Tongue (tissue), 2 donors: ENCODE measurements around the gene LRIG1. TPM values are rescaled to one million over a fixed set of nuclear protein-coding genes. Genes with fewer than 3 reads are reported as not detected.

Experiments used
- DNase-seq: peaks from one replicate; pipeline ENCODE4 v3.0.0-alpha.2; 2015
- total RNA-seq: library from RNA; depleted of rRNA; stranded (reverse); fragments of >200 nt; gene quantifications from one replicate; pipeline ENCODE4 v1.2.3, GENCODE V29; 2014

LRIG1 gene
- total RNA-seq, 1 donor from 2014 or later, result 195 TPM

DNA sequence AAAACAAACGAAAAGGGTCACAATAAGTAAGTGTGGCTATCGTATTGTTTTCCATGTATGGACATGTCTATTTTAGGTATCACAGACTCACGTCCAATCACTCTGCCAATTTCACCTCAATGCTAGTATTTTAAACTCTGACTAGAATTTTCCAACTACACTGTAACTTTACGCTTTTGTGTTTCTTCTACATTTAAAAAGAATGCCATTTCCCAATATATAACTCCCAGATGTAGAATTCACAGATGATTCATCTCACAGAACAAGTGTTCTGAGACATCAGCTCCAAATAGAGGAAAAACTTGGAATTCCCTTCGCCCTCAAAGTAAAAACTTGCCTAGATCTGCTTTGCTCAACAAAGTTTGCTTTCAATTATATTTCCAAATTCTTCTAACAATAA is 14.2 kb downstream of the LRIG1 start:
- DNase-seq, result peak; percentile 65

DNA sequence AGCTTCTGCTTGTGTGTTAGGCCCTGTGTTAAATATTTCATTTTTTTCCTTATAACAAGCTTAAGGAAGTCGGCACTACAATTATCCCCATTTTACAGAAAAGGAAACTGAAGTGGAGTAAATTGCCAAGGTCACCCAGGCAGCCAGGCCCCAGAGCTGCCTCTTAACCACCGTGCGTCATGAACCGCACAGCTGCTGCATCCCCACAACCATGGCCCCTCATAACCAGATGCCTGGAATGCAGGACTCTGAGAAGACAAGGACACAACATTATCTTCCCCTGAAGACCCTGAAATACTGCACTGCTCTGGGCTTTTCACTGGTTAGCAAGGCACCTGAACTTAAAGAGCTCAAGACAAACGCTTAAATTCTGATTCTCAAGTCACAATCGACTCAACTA is 14.6 kb downstream of the LRIG1 start:
- peak; percentile 63 for DNase-seq

DNA sequence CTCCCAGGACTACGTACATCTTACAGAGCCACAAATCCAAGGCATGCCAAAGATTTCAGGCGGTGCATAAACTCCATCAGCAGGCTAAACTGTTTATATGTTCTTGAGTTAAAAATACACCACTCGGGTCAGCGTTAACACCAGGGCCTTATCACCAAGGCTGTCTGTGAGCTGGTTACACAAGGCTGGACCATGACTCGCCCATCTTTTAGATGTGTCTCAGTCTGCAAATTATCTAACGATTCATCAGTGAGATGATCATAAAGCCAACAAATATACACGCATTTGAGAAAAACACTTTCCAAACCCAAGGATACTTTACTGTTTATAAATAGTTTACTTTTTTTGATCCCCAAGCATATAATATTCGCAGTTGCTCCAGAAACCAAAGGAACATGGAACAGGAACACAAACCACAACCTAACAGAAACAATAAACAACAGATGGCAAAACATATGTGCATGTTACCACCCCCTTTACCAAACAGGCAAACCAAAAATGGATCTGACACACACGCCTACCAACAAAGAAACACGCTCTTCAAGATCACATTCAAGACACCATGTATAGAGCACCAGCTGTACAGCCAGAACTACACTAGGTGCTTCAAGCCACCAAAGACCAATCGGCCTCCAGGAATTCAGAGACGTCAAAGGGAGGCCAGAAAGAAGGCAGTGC is 15.4 kb downstream of the LRIG1 start:
- peak; percentile 64 for DNase-seq

DNA sequence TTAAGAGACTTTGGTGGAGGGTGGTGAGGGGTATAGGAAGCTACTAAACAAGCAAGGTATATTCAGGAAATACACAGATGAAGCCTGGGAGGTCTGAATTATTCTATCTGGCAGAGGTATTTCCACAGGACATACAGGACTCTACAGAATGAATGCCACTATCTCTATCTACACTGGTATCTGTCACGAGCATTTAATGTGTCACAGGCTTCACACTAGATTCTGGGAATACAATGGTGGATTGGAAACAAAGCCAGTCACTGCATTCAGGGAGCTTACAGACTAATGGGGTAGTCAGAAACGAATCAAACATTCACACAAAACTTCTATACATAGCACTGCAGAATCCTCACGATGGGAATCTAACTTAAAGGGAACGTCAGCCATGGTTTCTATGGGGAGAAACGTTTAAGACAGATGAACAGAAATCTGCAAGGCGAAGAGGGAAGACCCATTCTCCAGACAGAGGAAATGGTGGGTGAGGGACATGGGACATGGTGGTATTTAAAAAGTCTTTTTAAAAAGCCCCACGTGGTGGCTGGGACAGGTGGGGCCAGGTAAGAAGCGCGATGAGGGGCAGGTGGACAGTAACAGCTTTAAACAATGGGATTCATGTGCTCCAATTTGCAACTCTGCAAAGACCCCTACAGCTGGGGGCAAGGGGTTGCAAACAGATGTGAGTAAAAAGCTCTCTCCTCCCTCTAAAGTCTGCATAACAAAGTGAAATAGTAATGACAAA is 16.5 kb downstream of the LRIG1 start:
- no peak for DNase-seq

DNA sequence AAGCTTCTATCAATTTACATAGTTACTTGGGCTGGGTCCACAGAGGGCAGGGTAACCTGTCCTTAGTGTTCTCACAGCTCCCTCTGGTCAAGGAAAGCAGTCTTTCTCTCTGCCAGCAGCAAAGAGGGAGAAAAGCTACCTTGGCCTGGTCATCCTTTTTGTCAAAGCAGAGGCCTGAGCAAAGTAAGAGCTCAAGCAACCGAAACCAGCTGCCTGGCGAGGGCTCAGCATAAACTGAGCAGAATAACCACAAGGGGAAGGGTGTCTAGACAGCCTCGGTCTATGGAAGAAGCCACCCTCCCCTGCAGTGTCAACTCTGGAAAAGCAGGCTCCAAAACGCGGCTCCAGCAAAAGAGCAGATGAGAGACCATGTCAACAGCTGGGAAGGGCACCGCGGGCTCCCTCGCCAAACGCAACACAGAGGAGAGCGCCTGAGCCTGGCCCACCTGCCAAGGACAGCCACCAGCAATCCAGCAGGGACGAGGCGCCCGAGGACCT is 17.4 kb downstream of the LRIG1 start:
- peak; percentile 78 for DNase-seq

DNA sequence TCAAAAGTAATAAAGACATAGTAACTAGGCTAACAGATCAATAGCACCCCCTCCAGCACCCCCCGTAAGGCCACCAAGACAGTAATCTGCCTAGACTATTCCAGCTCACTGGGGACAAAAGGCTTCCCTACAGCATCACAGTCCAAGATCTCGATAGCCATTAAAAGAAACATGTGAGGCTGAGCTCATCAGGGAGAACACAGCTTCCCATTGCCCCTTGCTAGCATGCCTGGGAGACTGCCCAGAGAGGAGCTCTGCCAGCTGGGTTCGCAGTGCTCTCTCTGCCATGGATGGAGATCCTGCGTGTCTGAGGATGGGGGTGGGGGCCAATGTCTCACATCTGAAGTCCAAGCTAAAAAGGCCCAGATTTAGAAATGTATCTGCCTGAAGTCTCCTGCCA is 17.8 kb downstream of the LRIG1 start:
- peak; percentile 78 for DNase-seq

DNA sequence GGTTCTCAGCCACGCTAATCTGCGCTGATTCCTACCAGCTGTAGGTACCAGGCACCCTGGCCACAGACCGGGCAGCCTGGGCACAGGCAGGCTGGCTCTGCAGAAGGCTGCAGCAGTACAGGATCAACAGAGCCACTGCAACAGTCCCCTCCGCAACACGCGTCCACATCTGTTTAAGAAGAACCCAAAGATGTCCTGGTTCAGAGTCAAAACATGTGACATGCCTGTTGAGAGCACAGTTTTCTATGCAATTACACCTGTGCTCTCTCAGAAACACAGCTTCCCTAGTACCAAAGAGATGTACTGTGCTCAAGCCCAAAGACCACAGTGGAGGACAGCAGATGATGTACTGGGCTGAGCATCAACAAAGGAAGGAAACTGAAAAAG is 18.8 kb downstream of the LRIG1 start:
- no peak for DNase-seq

DNA sequence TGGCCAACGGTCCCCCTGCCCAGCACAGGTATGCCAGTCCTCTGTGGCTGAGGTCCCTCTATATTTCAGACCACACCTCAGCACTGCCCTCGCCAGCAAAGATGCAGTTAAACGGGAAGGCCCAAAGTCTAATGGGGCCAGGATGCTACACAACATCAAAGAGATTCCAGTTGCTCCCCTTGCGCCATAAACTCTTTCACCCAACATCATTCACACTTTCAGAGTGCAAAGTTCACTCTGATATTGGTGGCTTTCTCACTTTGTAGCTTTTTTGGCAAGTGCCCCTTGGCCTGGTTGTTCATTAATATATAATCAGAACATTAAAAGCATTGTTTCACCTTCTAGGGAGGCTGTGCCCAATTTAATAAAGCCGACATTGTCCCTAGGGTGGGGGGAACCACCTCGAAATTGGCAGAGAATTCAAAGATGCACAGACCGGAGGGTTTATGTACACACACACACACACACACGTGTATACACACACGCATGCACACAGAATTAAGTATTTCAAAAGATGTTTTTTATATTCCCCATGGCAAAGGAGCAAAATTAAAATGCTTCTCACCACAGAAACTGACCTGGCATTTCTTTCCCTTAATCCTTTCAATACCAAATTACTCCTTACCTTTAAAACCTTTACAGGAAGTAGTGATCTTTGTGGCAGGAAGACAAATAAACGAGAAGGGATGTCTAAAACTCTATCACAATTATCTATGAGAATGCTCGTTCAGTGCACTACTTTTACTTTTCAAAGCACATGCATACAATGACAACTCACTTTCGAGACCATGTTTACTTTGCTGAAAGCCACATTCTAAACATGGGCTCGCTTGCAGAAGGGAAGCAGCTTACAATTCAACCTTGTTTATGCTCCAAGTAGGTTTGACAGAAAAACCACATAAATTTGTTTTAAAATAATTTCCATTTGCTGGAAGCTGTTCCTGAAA is 19.5 kb downstream of the LRIG1 start:
- DNase-seq, result no peak

DNA sequence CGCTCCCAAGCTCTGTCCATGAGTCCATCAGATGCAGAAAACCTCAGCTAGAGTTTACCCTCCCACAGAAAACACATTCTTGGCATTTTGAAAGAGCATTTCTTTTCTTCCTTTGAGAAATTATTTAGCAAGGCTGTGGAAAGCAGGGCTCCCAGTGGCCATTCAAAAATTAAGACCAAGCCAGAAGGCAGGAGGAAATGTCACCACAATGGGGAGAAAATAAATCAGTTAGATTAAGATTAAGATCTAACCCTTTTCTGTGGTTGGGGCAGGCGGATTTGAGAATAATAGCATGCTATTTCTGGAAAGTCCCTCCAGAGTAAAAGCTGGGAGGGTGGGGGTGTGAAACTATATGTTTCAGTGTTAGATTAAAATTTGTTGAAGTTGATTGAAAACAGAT is 20.2 kb downstream of the LRIG1 start:
- no peak for DNase-seq

DNA sequence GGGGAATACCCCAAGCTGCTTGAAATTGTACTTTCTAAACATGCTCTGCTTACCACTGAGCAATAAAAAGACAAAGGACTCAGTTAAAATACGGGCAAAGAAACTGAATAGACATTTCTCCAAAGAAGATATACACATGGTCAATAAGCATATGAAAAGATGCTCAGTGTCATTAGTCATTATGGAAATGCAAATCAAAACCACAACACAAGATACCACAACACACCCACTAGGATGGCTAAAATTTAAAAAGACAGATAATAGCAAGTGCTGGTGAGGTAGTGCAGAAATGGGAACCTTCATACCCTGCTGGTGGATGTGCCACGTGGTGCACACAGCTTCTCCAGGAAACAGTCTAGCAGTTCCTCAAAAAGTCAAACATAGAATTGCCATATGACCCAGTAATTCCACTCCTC is 21.3 kb downstream of the LRIG1 start:
- no peak for DNase-seq

DNA sequence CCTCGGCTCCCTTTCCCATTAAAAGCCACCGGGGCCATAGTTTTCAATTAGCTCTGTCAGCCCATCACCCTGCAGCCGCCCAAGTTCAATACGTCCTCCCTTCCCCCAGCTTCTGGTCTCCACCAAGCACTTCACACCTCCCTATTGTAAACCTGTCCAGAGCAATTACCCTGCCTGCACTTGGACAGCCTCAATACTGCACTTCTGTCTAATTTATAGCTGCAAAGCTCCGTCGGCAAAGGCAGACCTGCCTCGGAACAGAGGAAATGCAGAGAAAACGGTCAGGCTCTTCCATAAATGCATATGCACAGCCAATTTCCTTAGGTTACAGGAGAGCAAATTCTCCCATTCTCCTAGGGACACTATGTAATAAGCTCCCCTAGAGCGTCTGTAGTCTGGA is 21.9 kb downstream of the LRIG1 start:
- no peak for DNase-seq

DNA sequence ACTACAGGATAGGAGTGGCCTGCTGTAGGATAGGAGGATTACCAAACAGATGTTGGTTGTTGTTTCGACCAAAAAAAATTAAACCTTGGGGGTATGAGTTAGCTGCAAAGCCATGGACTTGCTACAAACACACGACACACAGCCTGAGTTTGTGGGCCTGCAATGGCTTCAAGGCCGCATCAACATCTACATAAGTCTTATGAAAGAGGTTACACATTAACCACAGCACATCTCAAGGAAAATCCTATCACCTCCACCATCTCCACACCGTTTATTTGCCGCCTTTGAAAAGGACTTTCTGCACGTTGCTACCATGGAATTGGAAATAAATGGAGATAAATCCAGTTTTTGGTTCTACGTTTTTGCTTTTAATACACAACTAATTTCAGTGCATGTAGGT is 23.0 kb downstream of the LRIG1 start:
- no peak for DNase-seq

DNA sequence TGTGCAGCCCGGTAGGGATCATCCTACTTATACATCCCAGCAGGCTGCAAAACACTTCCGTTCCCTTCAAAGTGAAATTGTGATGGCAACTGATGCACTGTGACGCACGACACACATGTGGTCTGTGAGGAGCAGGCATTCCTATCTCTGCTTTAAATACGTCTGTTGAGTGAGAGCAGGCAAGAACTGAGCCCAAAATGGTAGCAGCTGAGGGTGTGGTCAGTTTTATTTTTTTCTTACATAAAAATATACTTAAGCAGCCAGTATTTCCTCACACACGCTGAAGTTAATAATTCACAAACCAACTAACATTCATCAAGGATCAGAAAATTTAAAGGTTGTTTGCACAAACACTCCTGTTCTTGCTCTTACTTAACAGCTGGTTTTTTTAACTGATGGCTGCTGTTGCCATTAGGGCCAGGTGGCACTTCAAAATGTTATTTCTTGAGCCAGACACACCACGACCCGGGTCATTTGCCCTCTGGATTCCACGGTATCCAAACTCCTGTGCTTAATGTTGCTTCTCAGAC is 23.9 kb downstream of the LRIG1 start:
- DNase-seq, result peak; percentile 75

DNA sequence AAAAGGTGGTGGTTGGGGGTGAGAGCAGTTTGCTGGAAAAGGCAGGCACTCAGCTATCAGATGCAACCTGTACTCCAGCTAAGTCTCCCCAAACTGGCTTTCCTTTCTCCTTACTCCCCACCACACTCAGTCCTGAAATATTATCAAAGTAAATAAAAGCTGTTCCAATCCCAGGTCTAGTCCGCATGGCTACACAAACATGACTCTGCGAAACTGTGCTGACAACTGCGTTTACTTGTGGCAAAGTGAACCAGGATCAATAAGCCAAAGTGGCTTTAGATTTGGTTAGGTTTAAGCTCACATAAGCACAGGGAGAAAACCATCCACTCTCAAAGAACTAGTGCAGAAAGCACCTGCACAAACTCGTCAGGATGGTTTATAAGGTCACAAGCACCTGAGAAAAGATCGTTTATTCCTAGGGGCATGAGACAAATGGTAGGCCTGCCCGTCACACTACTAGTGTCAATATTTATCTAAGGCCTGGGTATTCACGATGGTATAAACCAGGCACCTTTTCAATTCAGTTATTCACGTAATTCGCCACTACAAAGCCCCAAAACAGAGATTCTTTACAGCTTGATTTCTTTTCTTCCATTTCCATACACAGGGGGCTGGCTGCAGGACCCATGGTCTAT is 25.3 kb downstream of the LRIG1 start:
- DNase-seq, result no peak

DNA sequence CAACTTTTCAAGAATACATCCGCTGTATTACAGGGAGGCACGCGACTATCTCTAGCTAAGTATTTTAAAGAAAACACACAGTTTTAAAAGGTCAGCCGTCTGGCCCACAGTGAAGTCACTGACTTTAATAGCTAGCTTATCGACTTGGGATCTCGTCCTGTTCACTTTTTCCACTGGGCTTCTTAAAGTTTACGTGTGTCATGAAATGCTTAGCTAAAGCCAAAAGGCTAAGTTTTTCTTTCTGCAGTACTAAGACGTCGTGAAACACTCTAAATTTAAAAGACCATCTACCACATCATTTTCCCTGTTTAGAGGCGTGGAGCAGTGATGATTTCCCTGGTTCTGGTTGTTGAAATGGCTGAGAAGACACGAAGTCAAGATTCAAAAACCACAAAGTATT is 27.1 kb downstream of the LRIG1 start:
- no peak for DNase-seq

DNA sequence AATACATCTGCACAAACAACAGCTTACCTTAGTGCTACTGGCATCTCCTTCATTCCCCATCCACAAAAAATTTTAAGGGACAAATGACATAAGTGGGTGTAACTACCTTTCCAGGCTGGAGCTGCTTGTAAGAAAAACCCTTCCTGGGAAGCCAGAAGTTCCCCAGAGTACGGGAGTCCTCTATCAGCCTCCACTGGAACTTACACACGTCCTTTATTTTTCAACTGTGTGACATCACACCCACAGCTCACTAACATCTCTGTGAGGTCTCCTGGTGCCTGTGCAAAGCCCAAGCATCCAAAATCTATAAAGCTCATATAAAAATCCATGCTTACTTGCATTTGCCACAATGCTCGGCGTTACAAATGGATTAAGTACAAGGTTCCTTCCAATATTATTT is 27.6 kb downstream of the LRIG1 start:
- no peak for DNase-seq

DNA sequence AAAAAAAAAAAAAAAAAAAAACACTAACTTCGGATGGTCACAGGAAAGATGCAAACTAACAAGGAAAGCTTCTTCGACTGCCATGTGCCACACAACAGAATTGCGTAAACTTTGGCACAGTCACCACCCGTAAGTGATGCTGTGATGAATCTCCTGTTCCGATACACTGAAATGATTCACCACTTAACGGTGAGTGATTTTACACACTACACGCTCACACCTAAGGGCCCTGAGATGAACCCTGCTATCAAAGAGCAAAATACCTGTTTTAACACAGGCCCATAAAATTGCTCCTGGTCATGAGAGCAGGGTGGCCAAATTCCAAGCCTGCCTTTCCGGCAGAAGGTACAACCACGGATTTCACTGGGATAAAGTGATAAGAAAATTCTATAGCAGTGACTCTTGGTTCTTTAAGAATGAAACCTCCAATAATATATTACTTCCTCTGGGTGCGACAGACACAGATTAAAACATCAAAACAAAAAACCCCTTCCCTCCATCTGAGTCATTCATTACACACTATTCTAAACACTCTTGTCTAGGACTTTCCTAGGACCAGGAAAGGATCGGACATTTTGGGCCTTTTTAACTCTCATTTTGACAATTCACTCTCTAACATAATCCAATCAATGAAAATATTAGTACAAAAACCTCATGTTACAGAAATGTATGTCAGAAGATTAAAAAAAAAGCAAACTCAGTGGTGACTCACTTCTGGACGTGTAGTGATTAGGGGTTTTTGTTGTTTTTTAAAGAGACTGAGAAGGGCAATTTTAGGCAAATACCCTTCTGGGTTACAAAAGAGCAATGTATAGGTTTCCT is 28.3 kb downstream of the LRIG1 start:
- DNase-seq, result no peak

DNA sequence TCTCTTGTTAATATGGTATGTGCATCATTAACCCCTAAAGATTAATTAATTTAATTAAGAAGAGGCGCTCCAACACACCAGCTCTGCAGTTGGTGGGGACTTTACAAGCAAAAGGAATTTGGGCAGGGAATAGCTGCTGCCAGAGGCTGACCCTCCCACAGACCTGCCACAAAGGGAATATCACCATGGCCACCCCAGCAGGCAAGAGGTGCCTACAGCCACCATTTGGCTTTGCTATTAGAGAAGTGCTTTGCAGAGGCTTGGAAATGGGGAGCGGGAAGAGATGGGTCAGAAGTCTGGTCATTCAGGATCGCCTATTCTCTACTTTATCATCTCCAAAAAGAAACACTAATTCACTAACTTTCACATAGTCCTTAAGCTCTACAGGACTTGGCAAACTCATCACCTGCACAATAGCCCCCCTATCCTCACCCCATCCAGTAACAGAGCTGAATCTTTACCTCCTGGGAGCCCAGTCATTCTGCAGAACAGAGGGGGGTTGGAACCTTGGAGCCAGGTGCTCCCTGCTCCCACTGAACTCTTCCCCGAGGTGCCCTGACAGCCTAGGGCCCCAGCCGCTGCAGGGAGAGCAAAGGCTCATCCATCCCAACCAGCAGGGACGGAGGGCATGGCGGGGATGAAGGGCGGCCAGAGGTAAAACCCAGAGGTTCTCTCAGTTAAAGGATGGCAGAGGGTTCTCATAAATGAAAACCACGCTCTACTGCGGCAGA is 29.7 kb downstream of the LRIG1 start:
- DNase-seq, result no peak

DNA sequence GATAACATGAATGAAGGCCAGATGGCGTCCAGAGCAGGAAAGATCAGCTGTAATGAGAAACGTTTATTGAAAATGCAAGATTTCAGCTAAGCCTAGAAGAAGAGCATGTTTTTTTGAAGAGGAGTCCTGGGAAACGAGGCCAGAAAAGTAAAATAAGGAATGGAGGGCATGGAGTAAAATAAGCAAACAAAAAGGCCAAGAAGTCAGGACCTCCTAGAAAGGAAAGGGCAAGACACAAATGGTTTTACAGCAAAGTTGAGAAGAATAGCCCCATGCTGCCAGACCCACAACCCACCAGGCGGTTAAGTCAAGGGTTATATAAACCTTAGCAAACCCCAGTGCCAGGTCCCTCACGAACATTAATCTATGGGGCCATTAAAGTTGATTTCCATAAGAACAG is 30.5 kb downstream of the LRIG1 start:
- DNase-seq, result no peak

DNA sequence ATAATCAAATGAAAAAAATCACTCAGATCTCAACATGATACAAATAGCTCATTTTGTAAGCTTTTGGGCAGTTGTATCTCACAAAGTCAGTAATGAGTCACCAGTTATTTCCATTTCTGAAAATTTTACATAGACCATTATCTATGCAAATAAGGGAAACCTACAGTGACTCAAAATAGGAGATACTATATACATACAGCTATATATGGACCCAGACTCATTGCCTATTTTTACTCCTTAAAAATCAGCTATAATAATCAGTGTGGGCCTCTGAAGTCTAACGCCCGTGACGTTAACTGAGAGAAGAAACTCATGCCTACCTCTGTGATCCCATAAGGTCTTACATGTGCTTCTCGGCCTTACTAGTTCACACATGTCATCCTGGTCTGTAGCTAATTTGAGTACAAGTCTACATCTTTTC is 31.6 kb downstream of the LRIG1 start:
- no peak for DNase-seq
